K562 (cell line): Measurements from ENCODE around the gene ORC2. TPM values are rescaled to one million over a fixed set of nuclear protein-coding genes. Genes with fewer than 3 reads are reported as not detected.
A peak's percentile ranks its signal among the peaks of the same experiment; 100 is the strongest.

Experiments used
- ATAC-seq: fragments of 200-7000 bp; cut with Tn5 transposase; 3 replicates; pipeline ENCODE4 v1.9.1; 2020; ENCODE audit warnings: moderate library complexity
- BruUV-seq: library from RNA; stranded (reverse); fragments of 400-500 nt; replicated peaks from 2 replicates; lab custom pipeline; 2021; lab: Mats Ljungman, UMichigan
- CTCF ChIA-PET: fragments of 300-600 bp; formaldehyde crosslinking; extraction: SDS; loops from one replicate; lab custom pipeline; 2021; ENCODE audit warnings: low intra/inter-chr PET ratio; lab: Yijun Ruan, JAX
- POLR2A ChIA-PET: fragments of 300-600, 350-650 bp; sonication (Branson Sonifier 250); formaldehyde crosslinking; extraction: SDS; loops from one replicate; lab custom pipeline; 2021; ENCODE audit warnings: antibody characterized with exemption, inconsistent platforms; lab: Yijun Ruan, JAX
- DNase-seq, 4 experiments: peaks; one replicate each; pipeline versions ENCODE4 v3.0.0 to v3.0.0-alpha.2; 2011 to 2018; ENCODE audit warnings: low spot score in 3 of 4, mixed read lengths in 3 of 4; ENCODE audit errors: extremely low read depth in 1 of 4
- FAIRE-seq: peaks from 2 replicates; lab custom pipeline; 2011; peaks lifted over from hg19 to GRCh38; lab: Jason Lieb, UNC
- H2AFZ ChIP-seq: 2 replicates; pipeline ENCODE4 v1.6.0; 2011; ENCODE audit warnings: low read depth, low read length, control low read depth, inconsistent platforms
- H3K27ac ChIP-seq: fragments of 200-600 bp; 3 replicates; pipeline ENCODE4 v1.8.0; 2011; ENCODE audit warnings: low read depth, mild to moderate bottlenecking, control low read depth, inconsistent platforms, low read length, moderate library complexity, mixed read lengths; ENCODE audit errors: extremely low read depth
- H3K27me3 ChIP-seq, 2 experiments: fragments of 300-600 bp in 1 of 2; 2 replicates in 1 of 2; 3 replicates in 1 of 2; pipeline versions ENCODE4 v1.6.0 to v1.8.0; 2011; ENCODE audit warnings: inconsistent platforms in 2 of 2, low read length in 2 of 2, mild to moderate bottlenecking in 1 of 2, mixed read lengths in 1 of 2, moderate library complexity in 1 of 2; ENCODE audit not compliant: control insufficient read depth in 2 of 2, insufficient read depth in 2 of 2
- H3K36me3 ChIP-seq: fragments of 300-600 bp; 3 replicates; pipeline ENCODE4 v1.8.0; 2011; ENCODE audit warnings: mild to moderate bottlenecking, low read length, inconsistent platforms; ENCODE audit not compliant: control insufficient read depth, insufficient read depth
- H3K4me1 ChIP-seq, 2 experiments: fragments of 200-600 bp in 1 of 2; replicated peaks in 1 of 2; 2 replicates in 1 of 2; 3 replicates in 1 of 2; pipeline versions ENCODE4 v1.5.1 to v1.8.0; 2011; ENCODE audit warnings: inconsistent platforms in 2 of 2, low read length in 2 of 2, mild to moderate bottlenecking in 1 of 2, mixed read lengths in 1 of 2, moderate library complexity in 1 of 2; ENCODE audit not compliant: control insufficient read depth in 2 of 2, insufficient read depth in 2 of 2
- H3K4me2 ChIP-seq: 2 replicates; pipeline ENCODE4 v1.6.1; 2011; ENCODE audit warnings: low read length, control low read depth, inconsistent platforms, mixed read lengths; ENCODE audit not compliant: insufficient read depth
- H3K4me3 ChIP-seq: fragments of 200-600 bp; sonication (generic), shearing (Covaris generic); 2 replicates; pipeline ENCODE4 v1.5.1; 2016; ENCODE audit warnings: control low read depth, inconsistent platforms
- H3K79me2 ChIP-seq: fragments of 200-600 bp; 3 replicates; pipeline ENCODE4 v1.8.0; 2011; ENCODE audit warnings: low read length, inconsistent platforms; ENCODE audit not compliant: control insufficient read depth, insufficient read depth
- H3K9ac ChIP-seq, 2 experiments: 2 replicates each; pipeline versions ENCODE4 v1.6.0 to v1.6.1; 2011; ENCODE audit warnings: low read depth in 2 of 2, low read length in 2 of 2, control low read depth in 1 of 2, inconsistent platforms in 1 of 2, mild to moderate bottlenecking in 1 of 2, mixed read lengths in 1 of 2; ENCODE audit not compliant: insufficient read depth in 1 of 2
- H3K9me1 ChIP-seq: one replicate; pipeline ENCODE4 v1.6.0; 2011; ENCODE audit warnings: inconsistent platforms, mild to moderate bottlenecking, low read length, moderate library complexity; ENCODE audit not compliant: control insufficient read depth, insufficient read depth
- H3K9me3 ChIP-seq: replicated peaks from 2 replicates; pipeline ENCODE4 v1.5.1; 2011; ENCODE audit warnings: low read depth, low read length, inconsistent platforms; ENCODE audit not compliant: control insufficient read depth, insufficient read depth
- H4K20me1 ChIP-seq: replicated peaks from 2 replicates; pipeline ENCODE4 v1.6.1; 2011; ENCODE audit warnings: low read length, inconsistent platforms, mixed read lengths; ENCODE audit not compliant: control insufficient read depth, insufficient read depth
- KAT7 ChIP-seq: sonication (generic); formaldehyde crosslinking; IDR thresholded peaks from 2 replicates; pipeline ENCODE4 v1.8.0; 2022; ENCODE audit warnings: missing genetic modification reagents, mild to moderate bottlenecking, borderline replicate concordance
- MAZ ChIP-seq, 2 experiments: fragments of 450-650 bp in 1 of 2; sonication (generic) in 1 of 2; formaldehyde crosslinking; IDR thresholded peaks in 1 of 2; conservative IDR thresholded peaks in 1 of 2; 2 replicates each; pipeline versions ENCODE4 v1.4.0 to v1.5.0; 2020; ENCODE audit warnings: mild to moderate bottlenecking in 1 of 2, missing genetic modification reagents in 1 of 2
- RCOR1 ChIP-seq, 2 experiments: IDR thresholded peaks; 2 replicates each; pipeline ENCODE4 v1.6.1; 2012; ENCODE audit warnings: low read depth in 2 of 2, low read length in 2 of 2, borderline replicate concordance in 1 of 2, improper control_type of control experiment in 1 of 2
- SMAD3 ChIP-seq: fragments of 450-650 bp; formaldehyde crosslinking; conservative IDR thresholded peaks from 2 replicates; pipeline ENCODE4 v1.4.0; 2020; ENCODE audit warnings: mild to moderate bottlenecking
- SRSF3 ChIP-seq: fragments of 200-400 bp; formaldehyde crosslinking; IDR thresholded peaks from 2 replicates; pipeline ENCODE4 v1.6.1; 2016; ENCODE audit warnings: mild to moderate bottlenecking, low read length, moderate library complexity; ENCODE audit not compliant: insufficient read depth
- UBTF ChIP-seq, 2 experiments: IDR thresholded peaks; 2 replicates each; pipeline ENCODE4 v1.6.1; 2012; ENCODE audit warnings: improper control_type of control experiment in 2 of 2, low read depth in 2 of 2, low read length in 2 of 2, borderline replicate concordance in 1 of 2
- ZBTB1 ChIP-seq: sonication (generic); formaldehyde crosslinking; IDR thresholded peaks from 2 replicates; pipeline ENCODE4 v1.8.1; 2023; ENCODE audit warnings: missing genetic modification reagents, low read depth, mild to moderate bottlenecking, borderline replicate concordance
- ZFX ChIP-seq: sonication (generic); formaldehyde crosslinking; IDR thresholded peaks from 2 replicates; pipeline ENCODE4 v1.8.0; 2022; ENCODE audit warnings: mild to moderate bottlenecking, missing genetic modification reagents, moderate library complexity
- WGBS: fragments of 100-300 bp; shearing (Covaris generic); methylation state at CpG from one replicate; pipeline ENCODE4 v1.1.6; 2016; ENCODE audit warnings: low coverage, mixed read lengths; ENCODE audit not compliant: insufficient coverage; ENCODE audit errors: missing lambda C conversion rate; 5-methylcytosine and 5-hydroxymethylcytosine counted together
- in situ Hi-C: fragments of 300-500 bp; cut with MboI; formaldehyde crosslinking; loops from 4 replicates; pipeline ENCODE4 v1.15.0; 2018; ENCODE audit warnings: inconsistent platforms, mixed read lengths
- intact Hi-C: fragments of 100-400 bp; cut with micrococcal nuclease; formaldehyde crosslinking; loops from 2 replicates; pipeline ENCODE4 v1.14.2; 2022
- polyA plus RNA-seq, 8 experiments: library from polyadenylated mRNA; depleted of rRNA in 4 of 8; stranded (reverse) in 5 of 8; unstranded in 3 of 8; fragments of >200 nt; fragmentation: Nextera tagmentation in 2 of 8; fragmentation: Illumina TruSeq in 1 of 8; extraction: Ambion mirVana in 2 of 8; extraction: Trizol in 1 of 8; gene quantifications; 2 replicates each; pipeline versions ENCODE4 v1.2.1 to v1.2.3, GENCODE V29; 2011 to 2014; ENCODE audit warnings: inconsistent platforms in 1 of 8, missing spikeins in 1 of 8
- total RNA-seq, 7 experiments: library from RNA; depleted of rRNA in 6 of 7; stranded (reverse); fragments of >200 nt in 6 of 7; fragmentation: Illumina TruSeq in 2 of 7; extraction: Trizol in 2 of 7; gene quantifications; 2 replicates each; pipeline versions ENCODE4 v1.2.1 to v1.2.3, GENCODE V29; 2011 to 2021; ENCODE audit warnings: low replicate concordance in 1 of 7
- TF ChIP-seq, protein P1 (sequence below), 2 experiments: fragments of 450-650 bp; conservative IDR thresholded peaks; 2 replicates each; pipeline ENCODE4 v1.6.1; 2017; ENCODE audit warnings: mild to moderate bottlenecking in 2 of 2, moderate library complexity in 2 of 2
- TF ChIP-seq, protein P2 (sequence below): sonication (generic); formaldehyde crosslinking; IDR thresholded peaks from 2 replicates; pipeline ENCODE4 v1.8.0; 2023; ENCODE audit warnings: mild to moderate bottlenecking, missing genetic modification reagents

The ORC2 gene
- total and polyA plus RNA-seq, 9 of the 15 experiments (the other 6 are each of a cell fraction or from before 2014, with no cell fraction given), result 5.6 to 41.1 (median 19.0) TPM

DNA sequence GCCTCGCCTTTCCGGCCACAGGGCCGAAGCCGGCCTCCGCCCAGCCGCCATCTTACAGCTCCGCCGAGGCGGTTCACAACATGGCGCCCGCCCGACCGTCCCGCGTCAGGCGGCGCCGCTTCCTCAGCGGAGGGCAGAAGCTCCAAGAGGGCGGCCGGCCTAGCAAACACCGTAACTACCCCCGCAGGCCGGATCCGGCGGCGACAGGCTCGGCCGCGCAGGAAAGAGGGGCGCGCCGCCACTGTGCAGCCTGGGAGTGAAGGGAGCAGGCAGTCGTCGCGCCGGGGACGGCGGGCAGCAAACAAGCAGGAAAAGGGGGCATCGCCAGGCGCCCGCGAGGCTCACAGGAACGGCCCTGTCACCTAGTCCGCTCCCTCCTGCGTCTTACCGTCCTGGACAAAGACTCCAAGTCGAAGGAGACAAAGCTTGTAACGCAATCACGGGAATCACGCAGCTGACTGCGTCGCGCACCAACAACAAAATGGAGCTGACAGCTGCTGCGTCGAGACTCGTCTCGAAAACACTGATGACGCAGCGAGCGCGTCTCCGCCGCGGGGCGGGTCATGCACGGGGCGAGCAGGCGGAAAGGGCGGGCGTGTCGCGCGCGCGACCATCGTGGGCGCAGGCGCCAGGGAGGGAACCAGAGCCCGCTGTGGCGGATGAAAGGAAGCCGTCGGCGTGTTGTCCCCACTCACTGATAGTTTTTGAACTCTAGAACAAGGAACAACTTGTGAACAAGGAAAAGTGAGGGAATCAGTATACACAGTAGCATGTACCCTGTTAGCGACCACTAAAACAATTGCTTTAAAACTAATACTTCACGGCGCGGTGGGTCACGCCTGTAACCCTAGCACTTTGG lies 99.1 kb downstream of the ORC2 start, which contains the start of gene CLK1:
CLK1 (minus strand) TSS at position 483 of the 859 bp plus-strand sequence. CDS start 2,796 bp downstream, outside the sequence.
- DNase-seq (peak; percentile 77 to 94 (median 81)), ATAC-seq (peak; percentile 88), FAIRE-seq (peak; percentile 90)
- H3K36me3 ChIP-seq, result peaks cover 32% of the 10 kb centered on the region
- H3K4me1 ChIP-seq, result peaks cover 9 to 15% of the 10 kb centered on the region in 2 experiments; a peak in 4 of 5 replicates
- peaks cover 10% of the 10 kb centered on the region for H4K20me1 ChIP-seq
- 2% methylated on average over 66 of the region's 89 CpGs for WGBS
- no peaks in the 10 kb centered on the region for H3K9me3 ChIP-seq
- peaks cover 51% of the 10 kb centered on the region for H3K79me2 ChIP-seq
- H3K4me3 ChIP-seq, result peak within 1 kb of the TSS; percentile 73
- no peaks in the 10 kb centered on the region for H3K27me3 ChIP-seq
- BruUV-seq, result no TSS peak
- POLR2A ChIA-PET, result interaction anchor here (0.6 to 2.6 kb wide), 23 partner anchors 9 to 1089 kb away, joined by 3 to 28 read pairs (median 4); partner anchors contain the start of genes NIF3L1, PPIL3 and SGO2
- peak within 1 kb of the TSS; percentile 92 to 97 for H3K9ac ChIP-seq
- peak within 1 kb of the TSS; percentile 89 for H2AFZ ChIP-seq
- H3K27ac ChIP-seq, result peak within 1 kb of the TSS; percentile 98
- H3K9me1 ChIP-seq, result no peaks in the 10 kb centered on the region
- in situ Hi-C loops (no loop called here), intact Hi-C loops (loop anchor here (5.0 kb wide), 1 partner anchor 52 kb away; the partner anchor contains the start of gene BZW1)
- H3K4me2 ChIP-seq, result peak within 1 kb of the TSS; percentile 80
- CTCF ChIA-PET, result no interaction called here
- TF ChIP-seq SRSF3 (peak; percentile 87; the same call in 1 of the 2 replicates), ZBTB1 (CRISPR knock-in tag) (peak; percentile 68), RCOR1 (IDR thresholded peaks at IDR 0.05; ENCODE audit: borderline replicate concordance in 1 of 2, low read depth in 2 of 2, low read length in 2 of 2) (no peak; a peak in 1 of 4 replicates), KAT7 (CRISPR knock-in tag) (peak; percentile 99), MAZ (CRISPR knock-in tag; conservative IDR thresholded peaks at IDR 0.05 in 1 of 2, IDR thresholded peaks at IDR 0.05 in 1 of 2) (peak; percentile 70 to 82), SMAD3 (CRISPR knock-in tag) (0 out of 2 replicates have a peak, but pooled peaks have one; percentile 4), ZFX (CRISPR knock-in tag) (peak; percentile 92), UBTF (IDR thresholded peaks at IDR 0.05; ENCODE audit: borderline replicate concordance in 1 of 2, low read depth in 2 of 2, low read length in 2 of 2) (0 out of 4 replicates have a peak, but pooled peaks of 1 of the 2 experiments have one; percentile 16)
- TF ChIP-seq, protein P1, sequence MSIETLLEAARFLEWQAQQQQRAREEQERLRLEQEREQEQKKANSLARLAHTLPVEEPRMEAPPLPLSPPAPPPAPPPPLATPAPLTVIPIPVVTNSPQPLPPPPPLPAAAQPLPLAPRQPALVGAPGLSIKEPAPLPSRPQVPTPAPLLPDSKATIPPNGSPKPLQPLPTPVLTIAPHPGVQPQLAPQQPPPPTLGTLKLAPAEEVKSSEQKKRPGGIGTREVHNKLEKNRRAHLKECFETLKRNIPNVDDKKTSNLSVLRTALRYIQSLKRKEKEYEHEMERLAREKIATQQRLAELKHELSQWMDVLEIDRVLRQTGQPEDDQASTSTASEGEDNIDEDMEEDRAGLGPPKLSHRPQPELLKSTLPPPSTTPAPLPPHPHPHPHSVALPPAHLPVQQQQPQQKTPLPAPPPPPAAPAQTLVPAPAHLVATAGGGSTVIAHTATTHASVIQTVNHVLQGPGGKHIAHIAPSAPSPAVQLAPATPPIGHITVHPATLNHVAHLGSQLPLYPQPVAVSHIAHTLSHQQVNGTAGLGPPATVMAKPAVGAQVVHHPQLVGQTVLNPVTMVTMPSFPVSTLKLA (conservative IDR thresholded peaks at IDR 0.05), result peak; percentile 74 to 84; a peak in 3 of 4 replicates
- TF ChIP-seq, protein P2, sequence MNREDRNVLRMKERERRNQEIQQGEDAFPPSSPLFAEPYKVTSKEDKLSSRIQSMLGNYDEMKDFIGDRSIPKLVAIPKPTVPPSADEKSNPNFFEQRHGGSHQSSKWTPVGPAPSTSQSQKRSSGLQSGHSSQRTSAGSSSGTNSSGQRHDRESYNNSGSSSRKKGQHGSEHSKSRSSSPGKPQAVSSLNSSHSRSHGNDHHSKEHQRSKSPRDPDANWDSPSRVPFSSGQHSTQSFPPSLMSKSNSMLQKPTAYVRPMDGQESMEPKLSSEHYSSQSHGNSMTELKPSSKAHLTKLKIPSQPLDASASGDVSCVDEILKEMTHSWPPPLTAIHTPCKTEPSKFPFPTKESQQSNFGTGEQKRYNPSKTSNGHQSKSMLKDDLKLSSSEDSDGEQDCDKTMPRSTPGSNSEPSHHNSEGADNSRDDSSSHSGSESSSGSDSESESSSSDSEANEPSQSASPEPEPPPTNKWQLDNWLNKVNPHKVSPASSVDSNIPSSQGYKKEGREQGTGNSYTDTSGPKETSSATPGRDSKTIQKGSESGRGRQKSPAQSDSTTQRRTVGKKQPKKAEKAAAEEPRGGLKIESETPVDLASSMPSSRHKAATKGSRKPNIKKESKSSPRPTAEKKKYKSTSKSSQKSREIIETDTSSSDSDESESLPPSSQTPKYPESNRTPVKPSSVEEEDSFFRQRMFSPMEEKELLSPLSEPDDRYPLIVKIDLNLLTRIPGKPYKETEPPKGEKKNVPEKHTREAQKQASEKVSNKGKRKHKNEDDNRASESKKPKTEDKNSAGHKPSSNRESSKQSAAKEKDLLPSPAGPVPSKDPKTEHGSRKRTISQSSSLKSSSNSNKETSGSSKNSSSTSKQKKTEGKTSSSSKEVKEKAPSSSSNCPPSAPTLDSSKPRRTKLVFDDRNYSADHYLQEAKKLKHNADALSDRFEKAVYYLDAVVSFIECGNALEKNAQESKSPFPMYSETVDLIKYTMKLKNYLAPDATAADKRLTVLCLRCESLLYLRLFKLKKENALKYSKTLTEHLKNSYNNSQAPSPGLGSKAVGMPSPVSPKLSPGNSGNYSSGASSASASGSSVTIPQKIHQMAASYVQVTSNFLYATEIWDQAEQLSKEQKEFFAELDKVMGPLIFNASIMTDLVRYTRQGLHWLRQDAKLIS (CRISPR knock-in tag), result peak; percentile 98
